GM12864 (cell line): Measurements from ENCODE around the gene CSNK1G1.
"Not testable (repeated sequence)": the region's sequence is repeated elsewhere in the genome, so short reads cannot be mapped to it uniquely, and the experiment has no call there.

Experiments
- DNase-seq: peaks from one replicate; pipeline ENCODE4 v3.0.0-alpha.2; 2011; ENCODE audit warnings: low read depth
- H3K4me3 ChIP-seq: 2 replicates; pipeline ENCODE4 v1.5.1; 2011; ENCODE audit warnings: mild to moderate bottlenecking, low read depth, low read length, control low read depth
- TF ChIP-seq, protein P1 (sequence below): IDR thresholded peaks from 2 replicates; pipeline ENCODE4 v1.5.1; 2011; ENCODE audit warnings: low read depth, mild to moderate bottlenecking, moderate library complexity, low read length, control low read depth, inconsistent platforms; ENCODE audit errors: missing control alignments

CSNK1G1 gene

DNA sequence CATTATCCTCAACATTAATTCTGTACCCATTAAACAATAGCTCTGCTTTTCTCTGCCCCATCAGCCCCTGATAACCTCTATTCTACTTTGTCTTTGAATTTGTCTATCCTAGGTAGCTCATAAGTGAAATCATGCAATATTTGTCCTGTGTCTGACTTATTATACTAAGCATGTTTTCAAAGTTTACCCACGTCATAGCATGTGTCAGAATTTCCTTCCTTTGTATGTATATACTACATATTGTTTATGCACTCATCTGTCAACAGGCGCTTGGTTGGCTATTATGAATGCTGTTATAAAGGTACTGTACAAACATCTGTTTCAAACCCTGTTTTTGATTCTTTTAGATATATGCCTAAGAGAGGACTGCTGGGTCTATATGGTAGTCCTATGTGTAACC lies 18.2 kb downstream of the CSNK1G1 start:
- H3K4me3 ChIP-seq: no peak overlapping the region
- no peak for DNase-seq
- TF ChIP-seq, protein P1, sequence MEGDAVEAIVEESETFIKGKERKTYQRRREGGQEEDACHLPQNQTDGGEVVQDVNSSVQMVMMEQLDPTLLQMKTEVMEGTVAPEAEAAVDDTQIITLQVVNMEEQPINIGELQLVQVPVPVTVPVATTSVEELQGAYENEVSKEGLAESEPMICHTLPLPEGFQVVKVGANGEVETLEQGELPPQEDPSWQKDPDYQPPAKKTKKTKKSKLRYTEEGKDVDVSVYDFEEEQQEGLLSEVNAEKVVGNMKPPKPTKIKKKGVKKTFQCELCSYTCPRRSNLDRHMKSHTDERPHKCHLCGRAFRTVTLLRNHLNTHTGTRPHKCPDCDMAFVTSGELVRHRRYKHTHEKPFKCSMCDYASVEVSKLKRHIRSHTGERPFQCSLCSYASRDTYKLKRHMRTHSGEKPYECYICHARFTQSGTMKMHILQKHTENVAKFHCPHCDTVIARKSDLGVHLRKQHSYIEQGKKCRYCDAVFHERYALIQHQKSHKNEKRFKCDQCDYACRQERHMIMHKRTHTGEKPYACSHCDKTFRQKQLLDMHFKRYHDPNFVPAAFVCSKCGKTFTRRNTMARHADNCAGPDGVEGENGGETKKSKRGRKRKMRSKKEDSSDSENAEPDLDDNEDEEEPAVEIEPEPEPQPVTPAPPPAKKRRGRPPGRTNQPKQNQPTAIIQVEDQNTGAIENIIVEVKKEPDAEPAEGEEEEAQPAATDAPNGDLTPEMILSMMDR: no peak

DNA sequence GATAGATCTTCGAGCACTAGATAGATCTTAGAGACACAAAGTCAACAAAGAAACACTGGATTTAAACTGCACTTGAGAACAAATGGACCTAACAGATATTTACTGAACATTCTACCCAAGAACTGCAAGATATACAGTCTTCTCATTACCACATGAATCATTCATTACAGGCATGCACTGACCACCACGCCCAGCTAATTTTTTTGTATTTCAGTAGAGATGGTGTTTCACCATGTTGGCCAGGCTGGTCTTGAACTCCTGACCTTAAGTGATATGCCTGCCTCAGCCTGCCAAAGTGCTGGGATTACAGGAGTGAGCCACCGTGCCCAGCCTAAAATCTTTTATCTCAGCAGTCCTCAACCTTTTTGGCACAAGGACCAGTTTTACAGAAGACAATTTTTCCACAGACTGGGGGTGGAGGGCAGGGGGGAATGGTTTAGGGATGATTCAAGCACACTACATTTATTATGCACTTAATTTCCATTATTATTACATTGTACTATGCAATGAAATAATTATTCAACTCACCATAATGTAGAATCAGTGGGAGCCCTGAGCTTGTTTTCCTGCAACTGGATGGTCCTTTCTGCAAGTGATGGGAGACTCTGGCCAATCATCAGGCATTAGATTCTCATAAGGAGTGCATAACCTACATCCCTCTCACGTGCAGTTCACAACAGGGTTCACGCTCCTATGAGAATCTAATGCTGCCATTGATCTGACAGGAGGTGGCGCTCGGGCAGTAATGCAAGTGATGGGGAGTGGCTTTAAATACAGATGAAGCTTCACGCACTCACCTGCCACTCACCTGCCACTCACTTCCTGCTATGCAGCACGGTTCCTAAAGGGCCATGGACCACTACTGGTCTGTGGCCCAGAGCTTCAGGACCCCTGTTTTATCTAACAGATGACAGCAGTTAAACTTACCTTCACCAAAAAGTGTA lies 21.7 kb downstream of the CSNK1G1 start:
- TF ChIP-seq, protein P1: no peak
- H3K4me3 ChIP-seq: no peak overlapping the region
- DNase-seq: no peak

DNA sequence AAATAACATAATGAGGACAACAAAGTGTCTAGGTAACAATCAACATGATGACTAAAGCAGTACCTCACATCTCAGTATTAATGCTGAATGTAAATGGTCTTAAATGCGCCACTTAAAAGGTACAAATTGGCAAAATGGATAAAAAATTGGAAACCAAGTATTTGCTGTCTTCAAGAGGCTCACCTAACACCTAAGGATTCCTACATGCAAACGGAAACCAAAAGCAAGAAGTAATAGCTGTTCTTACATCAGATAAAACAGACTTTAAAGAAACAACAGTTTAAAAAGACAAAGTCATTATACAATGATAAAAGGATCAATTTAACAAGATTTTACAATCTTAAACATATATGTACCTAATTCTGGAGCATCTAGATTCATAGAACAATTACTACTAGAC lies 22.5 kb downstream of the CSNK1G1 start:
- H3K4me3 ChIP-seq: no peak overlapping the region
- no peak for DNase-seq
- TF ChIP-seq, protein P1: no peak

DNA sequence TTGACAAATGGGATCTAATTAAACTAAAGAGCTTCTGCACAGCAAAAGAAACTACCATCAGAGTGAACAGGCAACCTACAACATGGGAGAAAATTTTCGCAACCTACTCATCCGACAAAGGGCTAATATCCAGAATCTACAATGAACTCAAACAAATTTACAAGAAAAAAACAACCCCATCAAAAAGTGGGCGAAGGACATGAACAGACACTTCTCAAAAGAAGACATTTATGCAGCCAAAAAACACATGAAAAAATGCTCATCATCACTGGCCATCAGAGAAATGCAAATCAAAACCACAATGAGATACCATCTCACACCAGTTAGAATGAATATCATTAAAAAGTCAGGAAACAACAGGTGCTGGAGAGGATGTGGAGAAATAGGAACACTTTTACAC lies 24.3 kb downstream of the CSNK1G1 start:
- DNase-seq, H3K4me3 ChIP-seq: not testable (repeated sequence)

DNA sequence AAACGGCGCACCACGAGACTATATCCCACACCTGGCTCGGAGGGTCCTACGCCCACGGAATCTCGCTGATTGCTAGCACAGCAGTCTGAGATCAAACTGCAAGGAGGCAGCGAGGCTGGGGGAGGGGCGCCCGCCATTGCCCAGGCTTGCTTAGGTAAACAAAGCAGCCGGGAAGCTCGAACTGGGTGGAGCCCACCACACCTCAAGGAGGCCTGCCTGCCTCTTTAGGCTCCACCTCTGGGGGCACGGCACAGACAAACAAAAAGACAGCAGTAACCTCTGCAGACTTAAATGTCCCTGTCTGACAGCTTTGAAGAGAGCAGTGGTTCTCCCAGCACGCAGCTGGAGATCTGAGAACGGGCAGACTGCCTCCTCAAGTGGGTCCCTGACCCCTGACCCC lies 29.0 kb downstream of the CSNK1G1 start:
- DNase-seq, H3K4me3 ChIP-seq: not testable (repeated sequence)

DNA sequence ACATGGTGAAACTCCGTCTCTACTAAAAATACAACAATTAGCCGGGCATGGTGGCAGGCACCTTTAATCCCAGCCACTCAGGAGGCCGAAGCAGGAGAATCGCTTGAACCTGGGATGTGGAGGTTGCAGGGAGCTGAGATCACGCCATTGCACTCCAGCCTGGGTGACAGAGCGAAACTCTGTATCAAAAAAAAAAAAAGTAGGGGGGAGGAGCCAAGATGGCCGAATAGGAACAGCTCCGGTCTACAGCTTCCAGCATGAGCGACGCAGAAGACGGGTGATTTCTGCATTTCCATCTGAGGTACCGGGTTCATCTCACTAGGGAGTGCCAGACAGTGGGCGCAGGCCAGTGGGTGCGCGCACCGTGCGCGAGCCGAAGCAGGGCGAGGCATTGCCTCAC lies 29.5 kb downstream of the CSNK1G1 start:
- DNase-seq, H3K4me3 ChIP-seq: not testable (repeated sequence)

DNA sequence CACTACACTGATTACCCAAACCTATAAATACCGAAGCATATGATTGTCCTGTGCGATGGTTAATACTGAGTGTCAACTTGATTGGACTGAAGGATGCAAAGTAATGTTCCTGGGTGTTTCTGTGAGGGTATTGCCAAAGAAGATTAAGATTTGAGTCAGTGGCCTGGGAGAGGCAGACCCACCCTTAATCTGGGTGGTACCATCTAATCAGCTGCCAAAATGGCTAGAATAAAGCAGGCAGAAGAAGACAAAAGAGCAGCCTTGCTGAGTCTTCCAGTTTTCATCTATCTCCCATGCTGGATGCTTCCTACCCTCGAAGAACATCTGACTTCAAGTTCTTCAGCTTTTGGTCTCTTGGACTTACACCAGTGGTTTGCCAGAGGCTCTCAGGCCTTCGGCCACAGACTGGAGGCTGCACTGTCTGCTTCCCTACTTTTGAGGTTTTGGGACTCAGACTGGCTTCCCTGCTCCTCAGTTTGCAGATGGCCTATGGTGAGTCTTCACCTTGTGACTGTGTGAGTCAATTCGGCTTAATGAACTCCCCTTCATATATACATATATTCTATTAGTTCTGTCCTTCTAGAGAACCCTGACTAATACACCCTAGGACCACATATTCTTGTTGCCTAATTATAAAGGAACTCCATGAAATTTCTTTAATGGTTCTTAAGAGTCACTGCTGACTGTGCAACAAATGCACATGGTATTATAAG lies 31.7 kb downstream of the CSNK1G1 start:
- TF ChIP-seq, protein P1: no peak
- no peak overlapping the region for H3K4me3 ChIP-seq
- no peak for DNase-seq

DNA sequence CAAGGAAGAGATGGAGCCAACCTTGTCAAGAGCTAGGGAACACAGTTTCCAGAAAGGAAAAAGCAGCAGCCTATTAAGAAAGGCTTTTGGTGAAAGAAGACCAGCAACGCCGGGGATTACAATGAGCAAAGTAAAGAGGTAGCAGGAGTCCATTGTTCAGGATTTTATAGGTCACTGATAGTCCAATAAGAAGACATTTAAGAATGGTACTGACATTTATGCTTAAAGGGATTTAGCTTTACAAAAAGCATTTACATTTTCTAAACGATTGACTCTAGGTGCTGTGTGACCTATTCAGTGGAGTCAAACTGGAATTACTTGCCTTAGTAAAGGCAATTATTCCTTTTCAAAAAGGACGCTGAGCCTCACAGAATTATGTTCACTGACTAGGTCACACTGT lies 40.8 kb downstream of the CSNK1G1 start:
- TF ChIP-seq, protein P1: no peak
- DNase-seq: no peak
- H3K4me3 ChIP-seq: no peak overlapping the region
